ENCODE measurements around the gene TIGD7. TPM values are rescaled to one million over a fixed set of nuclear protein-coding genes. Genes with fewer than 3 reads are reported as not detected.

TIGD7 gene
- total RNA-seq = 4.4 TPM in 2 replicates

GRCh38 chr16:3305109-3306068 lies at the start of gene TIGD7, which contains the start of gene ZNF75A:
Gene TIGD7 (minus strand): TSS chr16:3305430. CDS start chr16:3300614, 4,816 bp downstream.
Gene ZNF75A (plus strand): TSS chr16:3305497. CDS start chr16:3308429, 2,932 bp downstream.

GRCh38 chr16:3282730-3283542 lies 22.3 kb downstream of the TIGD7 start, which contains the start of gene ZNF263:
Gene ZNF263 (plus strand): TSS chr16:3283491. CDS start chr16:3283819, 328 bp downstream.

GRCh38 chr16:3256146-3256865 lies 48.9 kb downstream of the TIGD7 start, which contains the start of gene MEFV:
Gene MEFV (minus strand): TSS chr16:3256633. CDS start chr16:3256587, 46 bp downstream.

Other genes starting within 250 kb of the TIGD7 start
- 5.2 and 9.9 TPM in 2 replicates for gene IL32, start 239.8 kb downstream of the TIGD7 start, total RNA-seq
- not detected in 2 replicates for gene ZSCAN10, start 206.1 kb downstream of the TIGD7 start, total RNA-seq
- gene ZNF205, start 192.8 kb downstream of the TIGD7 start, total RNA-seq = 10.6 and 13.4 TPM in 2 replicates
- gene ZNF213, start 170.4 kb downstream of the TIGD7 start, total RNA-seq = 2.7 and 4.3 TPM in 2 replicates
- gene OR1F1, start 117.2 kb downstream of the TIGD7 start, total RNA-seq = not detected in 2 replicates
- gene ZNF200, start 70.3 kb downstream of the TIGD7 start, total RNA-seq = 9.2 and 10.8 TPM in 2 replicates
- not detected in 2 replicates for gene MEFV, start 48.8 kb downstream of the TIGD7 start, total RNA-seq
- 49.3 and 52.3 TPM in 2 replicates for gene ZNF263, start 21.9 kb downstream of the TIGD7 start, total RNA-seq
- 18.1 and 19.0 TPM in 2 replicates for gene ZNF75A, start 67 bp upstream of the TIGD7 start, total RNA-seq
- gene OR2C1, start 50.5 kb upstream of the TIGD7 start, total RNA-seq = 0.09 and 0.11 TPM in 2 replicates
- gene ZSCAN32, start 95.6 kb upstream of the TIGD7 start, total RNA-seq = 10.1 and 12.2 TPM in 2 replicates
- 5.1 and 6.2 TPM in 2 replicates for gene ZNF174, start 95.8 kb upstream of the TIGD7 start, total RNA-seq
- gene ZNF597, start 138.1 kb upstream of the TIGD7 start, total RNA-seq = 2.8 and 2.9 TPM in 2 replicates
- 13.1 and 13.7 TPM in 2 replicates for gene NAA60, start 138.2 kb upstream of the TIGD7 start, total RNA-seq
- gene C16orf90, start 190.1 kb upstream of the TIGD7 start, total RNA-seq = not detected in 2 replicates
- gene CLUAP1, start 195.6 kb upstream of the TIGD7 start, total RNA-seq = 8.1 and 12.8 TPM in 2 replicates